IPS-18c (cell line): ENCODE results near the gene METTL15.
"Not testable (repeated sequence)": the region's sequence is repeated elsewhere in the genome, so short reads cannot be mapped to it uniquely, and the experiment has no call there.

Source experiments
- H3K4me3 ChIP-seq: 2 replicates; pipeline ENCODE4 v1.7.0; 2013; ENCODE audit warnings: low read depth, mild to moderate bottlenecking, low read length, moderate library complexity; ENCODE audit not compliant: insufficient read depth
- H3K9me3 ChIP-seq: one replicate; pipeline ENCODE4 v1.6.1; 2013; ENCODE audit warnings: mild to moderate bottlenecking, low read length, moderate library complexity; ENCODE audit not compliant: control insufficient read depth, insufficient read depth

METTL15 gene

DNA sequence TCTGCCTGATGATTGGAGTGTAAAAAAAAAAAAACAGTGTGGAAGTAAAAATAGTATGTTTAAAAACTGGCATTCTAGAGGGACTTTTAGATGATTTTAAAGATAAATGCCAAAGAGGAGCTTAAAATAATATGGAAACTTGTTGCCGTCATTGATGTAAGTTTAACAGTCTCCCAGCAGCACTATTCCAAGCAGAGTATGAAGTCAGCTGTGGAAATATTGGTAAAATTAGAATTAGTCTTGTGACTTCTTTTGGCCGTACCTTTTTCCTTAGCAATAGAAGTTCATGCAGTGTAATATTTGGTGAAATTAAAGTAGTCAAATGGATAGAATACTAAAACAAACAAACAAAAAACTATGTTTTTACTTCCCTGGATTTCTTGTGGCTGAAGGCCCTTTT lies 134.9 kb downstream of the METTL15 start:
- Histone ChIP-seq H3K4me3 (no peak overlapping the region), H3K9me3 (no peaks in the 10 kb centered on the region)

DNA sequence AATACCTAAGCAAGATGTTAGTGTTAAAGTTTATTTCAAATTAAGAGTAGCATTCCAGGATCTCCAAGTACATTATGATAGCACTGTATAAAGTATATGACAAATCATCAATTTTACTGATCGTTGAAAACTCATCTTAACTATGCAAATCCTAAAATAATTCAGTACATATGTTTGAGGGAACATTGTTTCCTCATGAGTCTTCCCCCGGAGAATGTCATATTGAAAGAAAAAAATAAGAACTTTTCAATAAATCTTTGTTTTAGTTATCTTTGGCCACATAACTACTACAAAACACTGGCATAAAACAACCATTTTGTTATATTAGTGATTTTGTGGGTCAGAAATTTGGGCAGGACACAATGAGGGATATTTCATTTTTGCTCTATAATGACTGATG lies 135.4 kb downstream of the METTL15 start:
- H3K4me3 ChIP-seq = no peak overlapping the region
- no peaks in the 10 kb centered on the region for H3K9me3 ChIP-seq

DNA sequence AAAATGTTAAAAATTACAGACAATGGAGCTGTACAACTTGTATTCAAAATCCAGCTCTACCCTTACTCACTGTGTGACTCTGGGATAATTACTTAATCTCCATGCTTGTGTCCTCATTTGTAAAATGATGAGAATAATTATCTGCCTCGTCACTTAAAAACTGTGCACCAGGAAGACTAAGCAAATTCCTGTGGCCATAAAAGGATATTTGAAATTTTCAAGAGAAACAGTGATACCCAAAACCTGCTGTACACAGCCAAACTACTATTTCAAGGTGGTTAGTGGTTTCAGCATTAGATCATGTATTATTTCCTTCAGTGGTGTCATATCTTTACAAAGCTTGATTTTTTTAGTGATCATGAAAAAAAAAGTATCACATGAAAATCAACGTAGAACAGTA lies 136.9 kb downstream of the METTL15 start:
- Histone ChIP-seq H3K4me3 (no peak overlapping the region), H3K9me3 (no peaks in the 10 kb centered on the region)

DNA sequence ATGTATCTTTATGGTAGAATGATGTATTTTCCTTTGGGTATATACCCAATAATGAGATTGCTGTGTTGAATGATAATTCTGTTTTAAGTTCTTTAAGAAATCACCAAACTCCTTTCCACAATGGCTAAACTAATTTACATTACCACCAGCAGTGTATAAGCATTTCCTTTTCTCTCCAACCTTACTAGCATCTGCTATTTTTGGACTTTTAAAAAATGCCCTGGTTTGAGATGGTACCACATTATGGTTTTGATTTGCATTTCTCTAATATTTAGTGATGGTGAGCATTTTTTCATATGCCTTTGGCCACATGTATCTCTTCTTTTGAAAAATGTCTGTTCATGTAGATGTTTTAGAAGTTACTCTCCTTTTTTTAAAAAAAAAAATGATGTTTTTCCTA lies 142.0 kb downstream of the METTL15 start:
- Histone ChIP-seq H3K4me3 (no peak overlapping the region), H3K9me3 (no peaks in the 10 kb centered on the region)

DNA sequence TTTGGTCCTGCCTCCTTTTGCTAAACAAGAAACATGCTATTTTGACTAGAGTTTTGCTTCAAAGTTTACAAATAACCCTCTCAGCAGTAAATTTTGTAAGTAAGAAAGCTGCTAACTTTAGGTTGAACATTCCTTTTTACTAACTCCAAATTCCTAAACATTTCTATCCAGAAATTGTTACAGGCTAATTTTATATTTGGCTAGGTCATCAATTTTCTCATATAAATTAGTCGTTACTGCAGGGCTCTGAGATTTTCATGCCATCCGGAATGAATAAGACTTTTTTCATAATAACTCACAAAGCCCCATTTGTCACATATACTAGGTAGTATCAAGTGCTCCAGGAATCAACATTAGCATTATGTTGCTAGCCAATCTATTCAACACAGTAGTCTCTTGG lies 143.1 kb downstream of the METTL15 start:
- H3K9me3 ChIP-seq = no peaks in the 10 kb centered on the region
- no peak overlapping the region for H3K4me3 ChIP-seq

DNA sequence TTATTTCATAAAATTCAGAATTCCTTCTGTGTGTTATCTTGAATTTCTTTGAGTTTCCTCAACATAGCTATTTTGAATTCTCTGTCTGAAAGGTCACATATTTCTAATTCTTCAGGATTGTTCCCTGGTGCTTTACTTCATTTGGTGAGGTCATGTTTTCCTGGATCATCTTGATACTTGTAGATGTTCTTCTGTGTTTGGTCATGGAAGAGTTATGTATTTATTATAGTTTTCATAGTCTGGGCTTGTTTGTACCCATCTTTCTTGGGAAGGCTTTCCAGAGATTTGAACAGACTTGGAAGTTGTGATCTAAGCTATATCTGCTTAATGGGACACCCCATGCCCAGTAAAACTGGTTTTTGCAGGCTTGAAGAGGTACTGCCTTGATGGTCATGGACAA lies 149.6 kb downstream of the METTL15 start:
- no peak overlapping the region for H3K4me3 ChIP-seq

GRCh38 chr11:28259177-28259843 lies 151.1 kb downstream of the METTL15 start:
- no peaks in the 10 kb centered on the region for H3K9me3 ChIP-seq
- H3K4me3 ChIP-seq = no peak overlapping the region

More for the DNA sequence above, 149.6 kb downstream of the METTL15 start:
- H3K9me3 ChIP-seq = no peaks in the 10 kb centered on the region

DNA sequence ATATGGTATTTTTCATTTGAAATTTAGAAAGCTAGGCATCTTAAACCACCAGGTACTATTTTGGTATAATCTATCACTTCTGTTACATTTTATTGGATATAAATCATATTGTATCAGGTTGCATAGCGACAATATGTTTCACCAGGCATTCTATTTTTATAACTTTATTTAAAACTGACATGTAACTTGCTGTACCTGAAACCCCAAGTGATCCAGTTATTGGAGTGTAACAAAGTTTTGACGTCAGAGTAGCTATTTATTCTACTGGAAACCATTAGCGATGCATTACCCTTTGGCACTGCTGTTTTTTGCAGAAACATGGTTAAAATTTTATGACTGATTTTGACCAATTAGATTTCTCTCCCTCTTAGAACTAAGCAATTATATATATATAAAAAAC lies 160.7 kb downstream of the METTL15 start:
- no peak overlapping the region for H3K4me3 ChIP-seq

DNA sequence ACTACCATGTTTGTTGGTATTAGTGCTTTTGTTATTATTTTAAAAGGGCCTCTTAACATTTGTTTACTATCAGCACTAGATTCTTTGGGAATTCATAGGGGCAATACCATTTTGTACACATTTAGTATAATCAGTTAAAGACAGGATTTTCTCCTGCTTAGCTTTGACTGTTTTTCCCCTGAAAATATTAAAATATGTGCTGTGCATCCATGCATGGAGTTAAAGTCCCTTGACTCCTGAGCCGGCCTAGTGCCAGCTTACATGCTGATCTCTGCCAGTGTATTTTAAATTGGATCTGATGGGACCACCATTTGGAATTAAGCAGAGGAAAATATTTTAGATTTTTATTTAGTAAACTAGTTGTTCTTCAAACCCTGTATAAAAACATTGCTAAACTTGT lies 161.4 kb downstream of the METTL15 start:
- Histone ChIP-seq H3K4me3 (no peak overlapping the region), H3K9me3 (no peaks in the 10 kb centered on the region)

More for the DNA sequence above, 160.7 kb downstream of the METTL15 start:
- no peaks in the 10 kb centered on the region for H3K9me3 ChIP-seq

- not testable (repeated sequence) for H3K4me3 ChIP-seq, H3K9me3 ChIP-seq
Observed at GRCh38 chr11:28272247-28272646, 164.1 kb downstream of the METTL15 start.

DNA sequence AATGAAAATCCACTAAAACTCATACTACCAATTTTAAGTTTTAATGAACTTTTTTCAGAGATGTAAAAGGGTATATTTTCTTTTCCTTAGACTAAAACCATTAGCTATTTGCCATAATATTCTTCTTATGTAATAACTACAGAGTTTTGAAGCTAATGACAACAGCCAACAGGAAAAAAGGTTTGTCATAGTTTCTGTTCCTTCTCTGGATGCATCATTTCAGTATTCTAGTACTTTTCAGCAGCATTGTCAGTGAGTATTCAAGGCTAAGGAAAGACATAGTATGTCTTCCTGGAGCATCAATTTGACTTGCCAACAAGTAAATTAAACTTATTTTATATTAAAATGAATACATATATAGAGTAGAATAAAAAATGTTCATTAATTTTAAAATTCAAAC lies 166.0 kb downstream of the METTL15 start:
- no peaks in the 10 kb centered on the region for H3K9me3 ChIP-seq
- no peak overlapping the region for H3K4me3 ChIP-seq

DNA sequence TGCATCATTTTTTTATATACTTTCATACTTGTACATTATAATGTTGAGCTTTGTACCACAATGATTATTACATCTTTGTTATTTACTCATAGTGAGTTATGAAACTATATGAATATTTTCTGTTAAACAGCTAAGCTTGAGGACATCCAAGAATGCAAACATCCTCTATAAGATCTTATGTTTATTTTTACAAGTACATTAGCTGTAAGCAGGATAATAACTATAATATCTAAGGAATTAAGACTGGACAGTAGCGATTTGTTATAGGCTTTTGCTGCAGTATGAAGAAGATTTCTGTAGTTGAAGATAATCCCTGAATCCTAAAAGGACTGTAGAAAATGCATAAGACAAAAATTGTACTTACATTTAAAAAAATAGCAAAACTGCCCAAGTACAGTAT lies 176.0 kb downstream of the METTL15 start:
- no peaks in the 10 kb centered on the region for H3K9me3 ChIP-seq

DNA sequence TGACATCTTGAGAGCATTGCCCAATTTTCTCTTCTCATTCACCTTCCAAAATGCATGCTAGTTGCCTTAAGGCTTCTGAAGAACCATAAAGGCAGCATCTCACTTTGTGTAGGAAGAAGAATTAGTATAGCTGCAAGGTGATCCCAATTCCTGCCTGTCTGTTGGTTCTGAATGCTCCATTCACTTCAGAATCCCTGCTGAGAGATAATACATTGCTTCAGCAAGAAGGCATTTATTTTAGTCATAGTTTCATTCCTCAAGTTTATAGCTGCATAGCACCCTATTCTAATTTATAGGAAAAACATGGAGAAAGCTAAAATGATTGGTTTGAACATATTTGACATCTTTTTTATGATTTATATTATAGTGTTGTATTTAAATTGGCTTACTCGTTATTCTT lies 181.3 kb downstream of the METTL15 start:
- no peak overlapping the region for H3K4me3 ChIP-seq
- H3K9me3 ChIP-seq = no peaks in the 10 kb centered on the region

More for the DNA sequence above, 176.0 kb downstream of the METTL15 start:
- H3K4me3 ChIP-seq = no peak overlapping the region

DNA sequence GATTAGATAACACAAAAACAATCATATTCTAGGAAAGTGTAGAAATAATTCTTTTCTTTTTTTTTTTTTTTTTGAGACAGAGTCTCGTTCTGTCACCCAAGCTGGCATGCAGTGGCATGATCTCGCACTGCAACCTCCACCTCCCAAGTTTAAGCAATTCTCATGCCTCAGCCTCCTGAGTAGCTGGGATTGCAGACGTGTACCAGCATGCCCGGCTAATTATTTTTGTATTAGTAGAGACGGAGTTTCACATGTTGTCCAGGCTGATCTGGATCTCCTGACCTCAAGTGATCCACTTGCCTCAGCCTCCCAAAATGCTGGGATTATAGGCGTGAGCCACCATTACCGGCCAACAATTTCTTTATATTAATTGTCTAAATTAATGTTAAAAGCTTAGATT lies 182.8 kb downstream of the METTL15 start:
- H3K4me3 ChIP-seq, H3K9me3 ChIP-seq: not testable (repeated sequence)

- no peaks in the 10 kb centered on the region for H3K9me3 ChIP-seq
Observed at GRCh38 chr11:28296426-28296825, 188.2 kb downstream of the METTL15 start.

DNA sequence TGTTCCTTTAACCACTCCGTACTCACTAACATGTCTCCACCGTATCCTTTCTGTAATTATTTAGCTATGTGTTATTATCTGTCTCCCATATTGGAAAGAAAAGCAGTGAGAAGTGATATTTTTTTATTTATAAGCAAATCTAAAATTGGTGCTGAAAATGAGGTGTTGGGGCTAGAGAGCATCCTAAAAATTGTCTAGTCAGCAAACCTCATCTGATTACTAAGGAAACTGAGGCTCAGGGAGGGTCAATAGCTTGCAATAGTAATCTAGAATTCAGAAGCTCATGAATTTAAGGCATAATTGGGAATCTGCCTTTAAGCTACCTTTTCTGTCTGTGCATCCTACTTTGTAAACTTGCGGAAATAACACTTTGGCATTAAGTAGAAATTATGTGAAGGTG lies 190.0 kb downstream of the METTL15 start:
- no peaks in the 10 kb centered on the region for H3K9me3 ChIP-seq
- no peak overlapping the region for H3K4me3 ChIP-seq

More at GRCh38 chr11:28296426-28296825, 188.2 kb downstream of the METTL15 start:
- H3K4me3 ChIP-seq = no peak overlapping the region

DNA sequence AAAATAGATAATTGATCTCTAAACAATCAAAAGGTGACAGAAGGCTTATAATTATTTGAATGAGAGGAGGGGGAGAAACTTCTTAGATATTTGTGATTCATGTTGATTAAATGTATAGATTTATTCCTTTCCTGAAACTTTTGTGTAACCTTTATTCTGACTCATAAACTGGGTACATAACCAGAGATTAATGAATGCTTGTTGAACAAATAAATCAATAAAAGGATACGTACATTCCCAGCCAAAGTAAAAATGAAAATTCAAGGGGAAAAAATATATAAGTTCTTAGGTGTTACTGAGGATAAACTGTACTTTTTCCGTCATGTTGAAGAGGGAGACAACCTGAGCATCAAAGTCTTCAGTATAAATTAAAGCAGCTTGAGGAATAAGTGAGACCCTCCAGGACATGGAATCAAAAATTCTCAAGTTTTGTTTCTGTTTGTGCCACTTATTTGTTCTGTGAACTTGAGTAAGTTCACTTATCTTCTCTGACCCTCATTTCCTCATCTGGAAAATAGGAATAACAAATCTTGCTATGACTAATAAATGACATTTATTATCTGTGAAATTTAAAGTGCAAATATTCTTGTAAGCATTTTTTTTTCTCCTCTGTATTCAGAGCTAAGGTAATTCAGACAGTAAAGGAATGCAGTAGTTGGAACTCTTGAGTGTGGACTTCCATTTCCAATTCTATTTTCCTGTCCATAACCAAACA lies 195.4 kb downstream of the METTL15 start:
- H3K4me3 ChIP-seq = no peak overlapping the region
- H3K9me3 ChIP-seq = no peaks in the 10 kb centered on the region

- Histone ChIP-seq H3K9me3 (peaks cover 5% of the 10 kb centered on the region), H3K4me3 (no peak overlapping the region; the same call in 1 of the 2 replicates)
Observed at GRCh38 chr11:28315440-28315839, 207.3 kb downstream of the METTL15 start.
